Muscle of back (tissue), 11 donors: ENCODE results near the gene AGK. TPM values are rescaled to one million over a fixed set of nuclear protein-coding genes. Genes with fewer than 3 reads are reported as not detected.
A peak's percentile ranks its signal among the peaks of the same experiment; 100 is the strongest.

ENCODE experiments used
- DNase-seq, 3 donors: peaks; one replicate each; pipeline versions ENCODE4 v3.0.0 to v3.0.0-alpha.2; 2013
- polyA plus RNA-seq, 10 donors: library from polyadenylated mRNA; unstranded; fragments of 120-200 nt; gene quantifications; one replicate each; pipeline ENCODE4 v1.2.1, GENCODE V29; 2013; ENCODE audit not compliant: insufficient read length in 10 of 10

Gene AGK
- polyA plus RNA-seq, 10 donors, result 13.9 to 25.3 (median 19.4) TPM

DNA sequence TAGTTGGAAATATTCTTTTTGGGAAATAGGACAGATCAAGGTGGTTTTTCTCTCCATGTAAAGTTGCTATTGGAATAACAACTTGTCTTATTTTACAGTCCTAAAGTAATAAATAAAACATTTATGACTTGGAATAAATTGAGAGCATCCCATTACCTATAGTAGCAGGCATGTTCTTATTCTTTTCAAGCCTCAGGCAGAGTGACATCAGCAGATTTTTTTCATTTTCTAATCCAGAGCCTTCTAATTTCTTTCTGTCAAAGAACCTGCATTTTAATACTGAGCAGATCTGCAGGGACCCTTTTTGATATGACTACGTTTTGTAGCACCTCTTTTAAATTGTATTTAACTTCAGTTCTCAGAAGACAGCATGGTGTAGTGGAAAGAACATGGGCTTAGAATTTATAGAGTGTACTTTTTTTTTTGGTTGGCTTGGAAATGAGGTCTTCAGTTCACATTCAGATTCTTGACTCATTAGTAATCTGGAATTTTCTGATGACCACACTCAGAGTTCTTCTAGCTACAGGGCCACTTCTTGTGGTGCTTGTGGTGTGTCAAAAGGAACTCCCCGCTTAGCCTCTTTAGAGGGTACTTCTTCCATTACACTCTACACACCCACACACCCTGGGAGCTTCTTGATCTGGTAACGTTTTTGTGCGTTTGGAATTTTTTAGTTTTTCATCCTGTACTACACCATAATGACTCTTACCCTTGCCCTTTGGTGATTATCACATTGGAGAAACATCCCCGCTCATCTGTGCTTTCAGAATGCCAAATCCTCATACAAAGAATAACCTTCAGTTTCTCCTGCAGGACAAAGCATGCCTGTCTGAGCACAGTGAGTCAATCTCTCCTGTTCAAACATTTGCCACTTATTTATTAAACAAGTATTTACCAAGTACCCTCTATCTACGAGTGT is 34.6 kb downstream of the AGK start:
- peak in 1 of 3 donors; percentile 69 for DNase-seq

DNA sequence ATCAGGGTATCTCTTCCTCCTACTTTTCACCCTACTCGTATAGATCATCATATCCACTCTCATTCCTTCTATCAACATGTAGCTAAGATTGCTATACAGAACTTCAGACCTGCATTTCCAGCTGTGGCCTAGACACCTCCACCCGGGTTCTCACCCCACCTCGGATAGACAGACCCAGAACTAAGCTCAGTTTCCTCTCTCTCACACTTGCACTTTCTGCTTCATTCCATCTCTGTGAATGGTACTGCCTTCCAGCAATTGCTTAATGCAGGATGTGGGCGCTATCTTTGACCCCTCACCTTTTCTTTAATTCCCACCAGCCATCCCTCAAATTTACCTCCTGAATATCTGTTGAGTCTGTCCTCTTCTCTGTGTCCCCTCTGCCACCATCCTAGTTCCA is 35.7 kb downstream of the AGK start:
- no peak for DNase-seq

DNA sequence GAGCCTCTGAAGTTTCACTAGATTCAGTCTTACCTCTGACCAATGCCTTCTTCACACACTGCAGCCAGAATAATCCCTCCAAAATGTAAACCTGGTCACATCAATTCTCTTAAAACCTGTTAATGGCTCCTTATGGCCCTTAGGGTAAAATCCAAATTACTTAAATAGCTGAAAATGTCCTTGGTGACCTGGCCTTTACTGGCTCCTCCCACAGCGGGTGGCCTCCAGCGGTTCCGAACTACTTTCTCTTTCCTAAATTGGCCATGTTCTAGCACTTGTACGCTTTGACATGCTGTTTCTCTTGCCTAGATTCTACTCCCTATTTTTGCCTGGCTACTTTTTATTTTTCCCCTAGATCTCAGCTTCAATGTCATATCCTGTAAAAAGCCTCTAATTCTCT is 36.1 kb downstream of the AGK start:
- no peak for DNase-seq

GRCh38 chr7:141588912-141589311 is 37.7 kb downstream of the AGK start:
- DNase-seq, result no peak

DNA sequence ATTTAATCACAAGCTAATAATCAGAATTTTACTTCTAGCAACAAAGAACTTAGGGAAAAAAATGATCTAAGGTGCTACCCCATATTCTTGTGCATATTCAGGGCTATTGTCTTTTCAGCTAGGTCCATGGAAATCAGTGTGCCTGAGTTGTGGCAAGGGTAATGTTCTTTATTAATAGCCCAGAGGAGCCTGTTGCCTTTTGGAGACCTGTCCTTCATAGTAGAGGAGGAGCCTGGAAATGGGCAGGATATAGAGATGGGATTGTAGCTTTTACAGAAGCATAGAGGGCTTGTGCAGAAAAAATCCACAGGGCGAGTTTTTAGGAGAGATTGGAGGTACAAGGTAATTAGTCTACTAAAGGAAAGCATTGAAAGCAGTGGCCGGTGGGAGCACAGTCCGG is 38.9 kb downstream of the AGK start:
- DNase-seq, result no peak

DNA sequence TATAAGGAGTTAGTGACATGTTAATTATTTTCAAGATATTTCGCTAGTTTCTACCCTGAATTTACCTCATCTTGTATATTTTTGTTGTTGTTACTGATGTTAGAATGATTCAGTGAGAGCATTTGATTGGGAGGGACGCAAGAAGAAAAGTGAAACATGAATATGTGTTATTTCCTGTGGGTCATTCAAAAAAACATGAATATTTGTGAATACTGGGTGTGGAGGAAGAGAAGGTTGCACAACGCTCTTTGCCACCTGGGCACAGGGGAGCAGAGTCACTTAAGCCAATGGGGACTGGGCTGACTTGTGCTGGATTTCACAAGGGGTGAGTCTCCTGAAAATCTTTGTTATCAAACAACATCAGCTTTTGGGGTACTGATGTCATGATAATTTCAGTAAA is 39.5 kb downstream of the AGK start:
- DNase-seq, result no peak

- peak in 2 of 3 donors; percentile 9 to 28 for DNase-seq
Measured at GRCh38 chr7:141593134-141593533, 41.9 kb downstream of the AGK start.

- DNase-seq, result no peak
Measured at GRCh38 chr7:141597966-141598365, 46.8 kb downstream of the AGK start.

DNA sequence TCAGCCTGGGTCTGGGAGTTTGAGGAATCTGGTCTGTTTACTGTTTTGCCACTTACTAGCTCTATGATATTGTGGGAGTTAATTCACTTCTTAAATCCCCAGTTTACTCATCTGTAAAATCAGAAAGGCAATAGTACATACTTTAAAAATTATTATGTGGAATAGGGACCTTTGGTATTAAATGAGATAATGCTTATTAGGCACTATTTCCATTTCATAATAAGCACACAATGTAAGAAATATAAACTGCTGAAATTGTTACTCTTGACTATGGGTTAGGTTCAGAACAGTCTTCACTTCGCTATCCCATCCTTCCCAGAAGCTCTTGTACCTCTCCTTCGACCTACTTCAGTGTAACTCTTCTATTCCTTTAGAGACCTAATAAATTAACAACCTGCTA is 47.2 kb downstream of the AGK start:
- no peak for DNase-seq

- no peak for DNase-seq
Measured at GRCh38 chr7:141600168-141601006, 49.2 kb downstream of the AGK start.

GRCh38 chr7:141609576-141609975 is 58.4 kb downstream of the AGK start:
- DNase-seq, result no peak

DNA sequence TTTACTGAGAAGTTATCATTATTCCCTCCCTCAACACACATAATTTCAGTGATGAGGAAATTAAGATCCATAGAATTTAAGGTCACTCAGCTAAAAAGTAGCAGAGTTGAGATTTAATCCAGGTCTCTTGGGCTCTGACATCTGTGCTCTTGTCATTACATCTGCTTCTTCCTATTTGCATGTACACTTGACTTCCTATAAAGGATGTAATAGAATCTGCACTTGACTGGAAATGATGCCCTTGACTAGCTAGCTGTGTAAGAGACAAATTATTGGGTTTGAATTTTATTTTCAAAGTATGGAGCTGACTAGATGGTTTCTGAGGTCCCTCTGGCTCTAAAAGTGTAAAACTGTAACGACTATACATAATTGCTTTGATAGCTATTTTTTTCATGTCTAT is 59.5 kb downstream of the AGK start:
- DNase-seq, result no peak

DNA sequence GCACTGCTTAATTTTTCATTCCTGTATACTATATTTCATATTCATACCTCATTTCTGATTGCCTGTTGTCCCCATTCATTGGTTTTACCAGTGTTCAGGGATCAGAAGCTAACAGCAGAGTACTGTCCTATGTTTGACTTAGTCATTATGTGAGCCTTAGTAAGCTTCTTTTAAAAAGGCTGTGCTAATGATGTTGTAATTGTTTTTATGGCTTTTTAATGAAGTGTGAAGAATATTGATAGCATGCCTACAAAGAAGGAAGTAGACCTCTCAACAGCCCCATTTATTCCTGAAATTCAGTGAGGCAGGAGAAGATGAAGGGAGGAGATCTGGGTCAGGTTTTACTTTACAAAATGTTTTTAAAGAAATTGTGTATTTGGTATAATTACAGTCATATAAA is 61.7 kb downstream of the AGK start:
- no peak for DNase-seq

DNA sequence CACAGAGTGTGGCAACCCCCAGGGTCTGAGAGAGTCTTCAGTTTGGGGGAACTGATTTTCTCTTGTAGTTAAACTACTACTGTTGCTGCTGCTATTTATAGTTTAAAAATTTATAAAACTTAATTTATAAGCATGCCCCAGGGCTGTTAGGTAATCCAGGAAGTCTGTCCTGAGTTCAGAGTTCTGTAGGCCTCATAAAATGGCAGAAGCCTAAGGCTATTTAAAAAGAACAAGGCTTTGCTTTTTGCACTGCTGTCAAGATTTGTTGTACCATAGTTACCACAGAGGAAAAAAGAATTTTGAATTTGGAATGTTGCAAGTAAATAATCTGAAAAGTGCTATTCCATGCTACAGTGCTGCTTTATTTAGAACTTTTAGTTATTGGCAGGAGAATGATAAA is 66.1 kb downstream of the AGK start:
- DNase-seq, result no peak

DNA sequence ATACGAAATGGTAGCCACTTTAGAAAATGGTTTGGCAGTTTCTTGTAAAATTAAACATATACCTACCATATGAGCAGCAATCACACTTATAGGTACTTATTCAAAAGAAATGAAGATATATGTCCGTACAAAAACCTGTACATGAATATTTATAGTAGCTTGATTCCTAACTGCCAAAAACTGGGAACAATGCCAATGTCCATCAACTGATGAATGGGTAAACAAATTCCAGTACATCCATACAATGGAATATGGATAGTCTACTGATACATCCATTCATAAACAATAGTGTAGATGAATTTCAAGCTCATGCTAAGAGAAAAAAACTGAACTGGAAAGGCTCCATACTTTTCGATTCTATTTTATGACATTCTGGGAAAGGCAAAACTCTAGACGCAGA is 68.5 kb downstream of the AGK start:
- DNase-seq, result no peak

GRCh38 chr7:141624763-141625162 is 73.6 kb downstream of the AGK start:
- DNase-seq, result no peak

GRCh38 chr7:141630621-141631020 is 79.4 kb downstream of the AGK start:
- DNase-seq, result no peak

GRCh38 chr7:141631525-141631924 is 80.3 kb downstream of the AGK start:
- no peak for DNase-seq

GRCh38 chr7:141634065-141634464 is 82.9 kb downstream of the AGK start:
- DNase-seq, result no peak

DNA sequence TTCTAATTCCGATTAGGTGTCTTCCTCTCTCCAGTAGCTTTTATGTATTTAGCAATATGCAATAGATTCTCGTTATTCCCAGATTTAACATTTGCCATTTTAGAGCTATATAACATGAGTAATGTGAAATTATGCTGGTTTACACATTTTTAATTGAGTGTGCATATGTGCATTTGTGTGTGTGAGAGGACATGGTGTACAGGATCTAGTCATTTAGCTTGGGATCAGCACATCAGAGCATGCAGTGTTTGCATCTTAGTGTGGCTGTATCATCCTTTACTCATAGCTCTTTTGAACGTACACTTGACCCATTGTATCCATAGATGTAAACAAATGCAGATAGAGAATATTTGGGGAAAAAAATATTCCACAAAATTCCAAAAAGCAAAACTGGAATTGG is 84.8 kb downstream of the AGK start:
- DNase-seq, result no peak

DNA sequence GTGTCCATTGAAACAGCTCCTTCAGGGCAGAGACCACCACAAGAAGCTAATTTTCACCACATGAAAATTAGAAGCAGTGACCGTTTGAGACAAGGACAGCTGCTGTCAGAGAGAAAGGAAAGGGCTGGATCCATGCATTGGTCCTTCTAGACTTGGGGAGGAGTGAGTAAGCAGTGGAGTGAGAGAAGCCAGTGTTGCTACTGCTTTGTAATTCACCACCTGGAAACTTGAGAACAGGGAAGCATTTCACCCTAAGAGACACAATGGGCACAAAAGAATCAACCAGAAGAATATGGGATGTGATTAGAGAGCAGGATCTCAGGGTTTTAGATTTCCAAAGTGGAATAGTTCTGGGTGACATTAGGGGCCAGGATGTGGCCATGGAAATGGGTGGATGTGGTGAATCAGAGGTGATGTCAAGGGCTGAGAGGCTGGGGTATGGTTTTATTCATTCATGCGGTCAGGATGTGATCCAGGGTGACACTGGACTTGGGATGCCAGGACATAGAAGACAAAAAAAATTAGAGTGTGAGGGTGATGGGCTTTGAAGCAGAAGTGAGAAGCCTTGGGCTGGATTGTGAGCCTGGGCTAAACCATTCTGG is 89.1 kb downstream of the AGK start:
- no peak for DNase-seq

DNA sequence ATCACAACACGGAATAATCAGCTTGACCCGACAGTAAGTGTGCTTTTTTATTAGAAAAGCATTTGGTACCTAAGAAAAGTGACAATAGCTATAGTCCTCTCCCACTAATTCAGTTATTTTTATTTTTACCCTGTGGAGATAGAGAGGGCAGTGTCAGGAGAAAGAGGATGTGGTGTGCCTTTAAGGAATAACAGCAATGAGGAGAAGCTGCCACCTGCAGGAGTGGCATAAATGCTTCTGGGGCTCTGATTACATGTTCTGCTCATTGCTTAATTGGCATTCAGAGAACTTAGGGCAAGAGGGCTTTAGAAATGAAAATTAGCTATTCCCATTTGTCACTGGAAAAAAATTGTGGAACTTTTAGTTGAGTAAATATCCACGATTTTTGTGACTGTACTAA is 90.7 kb downstream of the AGK start:
- DNase-seq, result no peak

- DNase-seq, result no peak
Measured at GRCh38 chr7:141645188-141645587, 94.0 kb downstream of the AGK start.
